M059J (cell line): ENCODE measurements around the gene FMNL3. TPM values are rescaled to one million over a fixed set of nuclear protein-coding genes. Genes with fewer than 3 reads are reported as not detected.

ENCODE experiments used
- DNase-seq: peaks from one replicate; pipeline ENCODE4 v3.0.0-alpha.2; 2012; ENCODE audit warnings: low read depth
- total RNA-seq: library from RNA; depleted of rRNA; stranded (reverse); fragments of >200 nt; shearing (Covaris generic); gene quantifications from 2 replicates; pipeline ENCODE4 v1.2.3, GENCODE V29; 2014

Gene FMNL3
- total RNA-seq, 1 experiment from 2014 or later, result 30.4 TPM

DNA sequence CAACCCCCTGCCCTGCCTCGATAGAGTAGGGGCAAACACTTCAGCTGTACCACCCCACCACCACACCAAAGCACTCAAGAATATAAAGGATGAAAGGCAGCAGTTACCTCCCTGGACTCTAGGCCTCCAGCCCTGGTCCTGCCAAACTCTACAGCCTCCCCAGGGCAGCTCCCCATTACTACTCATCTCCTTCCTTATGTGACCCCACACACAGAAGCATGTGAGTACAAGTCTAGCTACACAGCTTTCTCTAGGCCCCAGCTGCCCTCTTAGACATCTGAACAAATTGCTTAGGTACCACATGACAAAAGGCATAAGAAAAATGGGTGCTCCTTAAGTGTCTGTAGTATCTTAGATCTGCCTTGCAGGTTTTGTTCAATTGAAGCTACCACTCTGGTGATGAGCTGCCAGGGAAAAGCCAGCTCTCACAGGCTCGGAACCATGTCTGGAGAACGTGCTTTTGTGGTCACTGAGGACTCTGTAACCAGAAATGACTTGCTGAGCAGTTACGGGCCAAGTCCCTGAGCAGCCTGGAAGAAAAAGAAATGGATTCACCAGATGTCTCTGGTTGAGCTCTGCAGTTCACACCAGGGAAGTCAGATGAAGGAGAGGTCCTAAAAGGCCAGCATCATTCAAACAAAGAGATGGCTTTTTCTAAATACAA lies 32.8 kb downstream of the FMNL3 start:
- DNase-seq, result peak; percentile 18

DNA sequence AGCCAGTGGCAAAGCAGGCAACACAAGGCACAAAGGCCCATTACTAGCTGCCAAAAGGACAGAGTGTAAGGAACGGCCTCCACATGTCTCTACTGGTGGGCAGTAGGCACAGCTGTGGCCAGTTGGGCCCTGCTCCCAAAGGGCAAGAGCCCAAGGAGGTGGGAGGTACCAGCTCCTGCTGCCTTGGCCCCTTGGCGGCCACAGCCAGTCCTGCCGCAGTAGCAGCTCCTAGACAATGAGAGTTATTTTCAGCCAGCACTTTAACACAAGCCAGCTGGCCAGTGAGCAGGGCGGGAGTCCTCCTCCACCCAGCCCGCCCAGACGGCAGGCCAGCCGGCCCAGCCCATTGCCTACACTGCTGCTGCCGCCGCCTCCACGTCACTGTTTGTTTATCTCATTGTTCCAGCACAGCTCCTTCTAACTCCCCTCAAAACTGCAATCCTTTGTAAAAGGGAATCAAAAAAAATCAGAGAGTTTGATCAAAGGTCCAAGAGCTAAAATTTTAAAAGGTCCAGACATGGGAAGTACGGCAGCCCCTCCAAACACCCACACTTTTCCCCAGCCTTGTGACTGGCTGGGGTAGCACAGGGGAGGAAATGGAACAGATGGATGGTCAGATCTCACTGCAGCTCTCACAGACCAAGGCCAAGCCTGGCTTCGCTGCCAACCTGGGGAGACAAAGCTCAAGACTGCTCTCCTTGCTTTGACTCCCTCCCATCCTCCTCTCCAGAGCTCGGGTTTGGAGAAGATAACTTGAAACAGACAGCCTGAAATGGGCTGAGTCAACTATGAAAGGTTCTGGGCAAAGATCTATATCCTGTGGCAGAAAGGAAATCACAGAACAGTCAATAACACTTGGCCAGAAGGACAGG lies 33.5 kb downstream of the FMNL3 start:
- peak; percentile 91 for DNase-seq

DNA sequence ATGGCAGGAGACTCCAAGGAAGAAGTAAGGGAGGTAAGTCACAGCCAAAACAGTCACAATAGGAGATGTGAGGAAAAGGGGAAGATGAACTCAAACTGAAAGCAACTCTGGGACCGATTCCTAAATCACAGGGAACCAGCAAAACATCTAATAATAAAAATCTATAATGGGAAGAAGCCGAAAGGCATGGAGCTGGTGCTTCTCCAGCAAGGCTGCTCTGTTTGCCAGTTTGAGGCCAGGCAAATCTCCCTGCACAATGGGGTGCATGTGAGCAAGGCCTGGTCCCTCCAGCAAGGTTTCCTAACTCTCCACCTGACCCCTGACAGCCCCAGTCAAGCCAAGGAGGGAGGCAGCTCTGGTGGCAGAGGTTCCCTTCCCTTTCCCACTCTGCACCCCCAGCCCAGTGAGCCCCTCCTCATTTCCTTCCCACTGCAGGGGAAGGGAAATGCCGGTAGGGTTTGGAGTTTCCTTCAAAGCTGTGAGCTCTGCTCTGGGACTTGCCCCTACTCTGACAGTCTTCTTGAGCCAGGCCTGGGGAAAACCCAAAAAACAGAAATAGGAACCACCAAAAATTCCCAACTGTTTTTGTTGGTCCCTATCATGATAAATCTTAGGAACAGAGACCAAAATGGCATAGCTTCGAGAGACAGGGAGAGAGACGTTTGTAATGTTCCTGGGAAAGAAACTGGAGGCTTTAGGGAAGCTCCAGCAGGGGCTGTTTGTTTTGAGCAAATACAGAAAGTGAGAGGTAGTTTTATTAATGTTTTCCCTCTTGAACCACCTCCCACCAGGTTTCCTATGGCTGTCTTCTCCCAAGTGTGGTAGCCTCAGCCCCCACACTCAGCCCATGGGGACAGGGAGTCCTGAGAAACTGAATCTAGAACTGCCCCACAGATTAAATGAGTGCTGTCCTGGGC lies 34.6 kb downstream of the FMNL3 start:
- no peak for DNase-seq

DNA sequence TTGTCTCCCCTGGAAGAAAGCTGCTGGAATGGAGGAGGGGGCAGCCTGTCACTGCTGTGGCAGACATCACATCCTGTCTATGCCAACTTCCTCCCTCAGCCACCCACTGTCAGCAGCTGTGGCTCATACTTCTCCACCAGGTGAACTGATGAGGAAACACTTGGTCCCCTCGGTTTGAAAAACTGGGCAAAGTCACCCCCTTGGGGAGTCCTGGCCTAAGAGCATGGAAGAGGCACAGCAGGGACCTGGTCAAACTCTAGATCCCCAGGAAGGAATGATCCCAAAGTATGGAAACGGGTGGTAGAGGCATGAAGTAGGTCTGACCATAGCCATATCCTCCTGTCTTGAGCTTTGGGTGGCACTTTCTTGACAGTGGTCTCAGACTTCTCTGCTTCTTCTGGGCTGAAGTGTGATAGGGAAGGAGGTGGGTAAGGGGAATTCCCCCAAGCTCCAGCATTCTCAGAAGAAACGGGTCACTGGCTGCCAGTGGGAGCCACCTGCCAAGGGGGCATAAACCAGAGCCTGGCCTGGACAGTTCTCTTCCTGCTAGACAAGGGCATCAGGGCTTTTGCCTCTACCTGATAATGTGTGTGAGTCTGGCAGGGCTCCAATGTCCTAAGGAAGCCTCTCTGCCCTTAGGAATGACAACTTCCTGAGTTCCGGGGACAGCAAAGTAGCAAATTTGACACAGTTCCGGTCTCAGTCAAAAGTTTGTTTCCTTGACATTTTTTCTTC lies 36.0 kb downstream of the FMNL3 start:
- no peak for DNase-seq

DNA sequence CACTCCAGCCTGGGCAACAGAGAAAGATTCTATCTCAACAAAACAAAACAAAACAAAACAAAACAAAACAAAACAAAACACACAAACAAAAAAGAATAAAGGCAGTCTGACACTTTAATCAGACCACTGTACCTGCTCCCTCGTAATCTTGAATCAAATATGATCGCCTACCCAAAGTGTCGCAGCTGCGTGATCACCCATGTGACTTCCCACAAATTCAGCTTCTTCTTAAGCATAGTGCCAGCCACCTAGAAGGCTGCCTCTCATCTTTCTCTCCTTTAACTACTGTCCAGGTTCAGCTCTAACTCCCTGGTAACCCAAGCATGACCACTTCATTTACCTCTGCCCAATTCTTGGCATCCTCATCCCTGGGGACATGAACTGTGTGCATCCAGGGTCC lies 37.4 kb downstream of the FMNL3 start:
- no peak for DNase-seq

DNA sequence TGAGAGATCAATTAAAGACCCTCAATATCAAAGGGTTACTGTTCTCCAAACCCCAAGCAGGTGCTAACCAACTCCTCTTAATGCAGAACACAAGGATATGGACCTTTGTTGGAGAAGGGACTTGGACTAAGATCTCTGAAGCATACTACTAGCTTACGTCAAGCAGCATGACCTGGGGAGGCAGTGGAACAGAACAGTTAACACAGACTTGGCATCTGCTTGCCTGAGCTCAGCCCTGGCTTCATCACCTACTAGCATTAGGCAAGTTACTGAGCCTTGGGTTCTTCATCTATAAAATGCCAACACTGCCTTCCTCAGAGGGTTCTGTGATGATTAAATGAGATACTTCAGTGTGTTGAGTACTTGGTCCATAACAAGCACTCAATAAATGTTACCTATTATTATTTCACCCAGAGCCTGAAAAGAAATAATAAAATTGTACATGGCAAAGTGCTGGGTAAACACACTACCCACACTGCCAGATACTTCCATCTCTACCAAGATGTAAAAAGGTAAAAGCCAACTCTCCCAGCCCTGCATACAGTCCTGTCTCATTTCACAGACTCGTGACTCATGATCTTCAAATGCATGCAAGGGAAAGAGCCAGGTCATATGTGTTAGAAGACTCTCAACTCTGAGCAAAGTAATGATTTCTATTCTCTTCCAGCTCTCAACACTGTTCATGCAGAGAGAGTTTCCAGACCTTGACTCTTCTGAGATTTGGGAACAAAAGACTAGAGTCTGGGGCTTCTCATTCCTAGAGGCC lies 39.7 kb downstream of the FMNL3 start:
- DNase-seq, result peak; percentile 44

DNA sequence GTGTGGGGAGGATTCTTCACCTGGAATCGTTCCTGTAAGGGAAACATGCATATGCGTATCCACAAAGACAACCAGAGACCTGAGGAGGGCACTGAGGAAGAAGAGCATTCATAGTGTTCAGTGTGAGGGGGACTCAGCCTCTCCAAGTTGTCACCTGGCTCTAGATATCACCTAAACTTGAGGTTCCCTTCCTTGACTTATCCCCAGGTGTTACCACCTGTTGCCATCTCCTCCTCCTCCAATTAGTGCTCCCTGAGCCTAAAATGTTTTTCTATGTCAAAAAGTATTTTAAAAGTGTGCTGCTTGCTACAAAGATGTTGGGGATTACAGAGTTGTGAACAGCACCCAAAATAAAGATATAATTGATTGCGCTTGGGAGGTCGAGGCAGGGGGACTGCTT lies 41.0 kb downstream of the FMNL3 start:
- no peak for DNase-seq

DNA sequence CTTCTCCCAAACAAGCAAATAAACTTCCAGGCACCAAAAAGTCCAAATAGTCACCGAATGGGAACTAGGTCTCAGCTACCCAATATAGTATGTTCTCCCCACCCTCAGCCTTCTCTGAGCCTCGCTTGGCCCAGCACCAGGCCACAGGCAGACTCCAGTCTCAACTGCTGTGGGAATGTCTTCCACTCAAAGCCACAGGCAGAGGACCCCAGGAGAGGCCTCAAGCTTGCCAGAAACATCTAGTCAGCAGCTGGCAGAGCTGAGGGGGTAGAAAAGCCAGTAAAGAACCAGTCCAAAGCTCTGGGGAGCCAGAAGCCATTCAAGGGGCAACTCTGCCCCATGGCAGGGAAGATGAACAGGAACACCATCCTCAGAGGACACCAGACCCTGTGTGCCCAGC lies 41.8 kb downstream of the FMNL3 start:
- DNase-seq, result peak; percentile 26

DNA sequence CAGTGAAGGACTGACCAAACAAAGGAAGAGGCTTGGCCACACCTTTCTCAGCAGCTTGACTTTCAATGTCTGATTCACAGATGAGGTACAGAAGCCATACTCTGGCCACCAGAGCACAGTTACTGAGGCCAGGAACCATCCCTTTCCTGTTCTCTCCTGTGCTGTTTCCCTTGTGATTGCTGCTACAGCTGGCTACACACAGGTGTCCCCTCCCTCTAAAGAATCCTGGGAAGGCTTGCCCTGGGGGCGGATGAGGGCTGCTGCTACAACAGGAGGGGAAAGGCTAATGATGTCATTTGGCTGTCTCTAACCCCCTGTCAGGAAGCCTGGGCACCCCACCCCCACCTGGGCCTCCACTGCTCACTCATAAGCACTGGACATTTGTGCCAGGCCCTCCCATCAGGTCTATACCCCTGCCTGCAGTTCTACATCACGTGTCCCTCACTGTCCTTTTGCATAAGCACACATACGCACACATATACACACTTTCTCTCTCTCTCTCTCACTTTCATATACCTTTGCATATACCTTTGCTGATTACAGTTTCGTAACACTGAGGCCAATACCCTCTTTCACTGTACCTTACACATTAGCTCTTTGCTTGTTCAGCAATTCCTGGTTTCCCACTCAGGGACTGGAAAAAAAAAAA lies 42.5 kb downstream of the FMNL3 start:
- peak; percentile 75 for DNase-seq

DNA sequence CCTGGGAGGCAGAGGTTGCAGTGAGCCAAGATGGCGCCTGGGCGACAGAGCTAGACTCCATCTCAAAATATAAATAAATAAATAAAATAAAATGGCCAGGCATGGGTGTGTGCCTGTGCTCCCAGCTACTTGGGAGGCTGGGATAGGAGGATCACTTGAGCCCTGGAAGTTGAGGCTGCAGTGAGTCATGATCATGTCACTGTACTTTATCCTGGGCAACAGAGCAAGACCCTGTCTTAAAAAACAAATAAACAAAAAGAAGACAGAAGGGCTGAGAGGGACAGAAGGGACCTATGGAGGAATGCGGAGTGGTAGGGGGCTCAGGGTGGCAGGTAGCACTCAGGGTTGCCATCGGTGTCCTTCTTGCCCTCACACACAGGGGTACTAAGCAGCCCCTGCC lies 43.0 kb downstream of the FMNL3 start:
- DNase-seq, result peak; percentile 21

DNA sequence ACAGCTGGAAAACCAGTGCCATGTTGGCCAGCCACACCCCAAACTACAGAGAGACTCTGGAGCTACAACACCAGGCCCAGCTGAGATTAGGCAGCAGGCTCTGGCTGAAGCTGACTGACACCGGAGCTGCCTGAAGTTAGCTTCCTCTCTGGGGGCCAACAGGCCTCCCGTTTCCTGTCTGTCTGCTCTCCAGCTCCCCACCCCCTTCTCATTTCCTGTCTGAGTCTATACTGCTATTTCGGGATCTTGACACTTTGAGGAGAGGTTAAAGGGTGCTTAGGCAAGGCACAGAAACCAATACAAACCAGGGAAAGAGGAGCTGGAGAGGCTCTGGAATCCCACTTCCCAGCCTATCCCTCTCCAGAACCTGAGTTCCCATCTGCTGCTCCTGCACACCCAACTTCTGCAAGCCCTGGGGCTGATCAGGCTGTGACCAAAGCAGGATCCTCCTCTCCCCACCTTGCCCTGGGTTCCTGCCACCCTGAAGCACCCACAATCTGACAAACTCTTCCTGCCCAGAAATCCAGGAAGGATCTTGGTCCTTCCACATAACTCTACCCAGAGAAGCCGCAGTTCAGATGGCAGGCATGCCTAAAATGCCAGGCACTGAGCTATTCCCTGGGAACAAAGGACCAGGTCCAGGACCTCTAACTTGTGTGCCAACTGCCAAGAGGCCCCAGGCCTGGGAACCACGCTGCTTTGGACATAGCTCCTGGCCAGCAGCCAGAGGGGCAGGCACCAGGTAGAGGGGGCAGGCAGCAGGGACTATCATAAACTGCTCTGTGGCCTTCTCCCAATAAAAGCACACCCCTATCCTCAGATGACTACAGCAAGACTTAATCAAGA lies 44.0 kb downstream of the FMNL3 start:
- DNase-seq, result peak; percentile 92

DNA sequence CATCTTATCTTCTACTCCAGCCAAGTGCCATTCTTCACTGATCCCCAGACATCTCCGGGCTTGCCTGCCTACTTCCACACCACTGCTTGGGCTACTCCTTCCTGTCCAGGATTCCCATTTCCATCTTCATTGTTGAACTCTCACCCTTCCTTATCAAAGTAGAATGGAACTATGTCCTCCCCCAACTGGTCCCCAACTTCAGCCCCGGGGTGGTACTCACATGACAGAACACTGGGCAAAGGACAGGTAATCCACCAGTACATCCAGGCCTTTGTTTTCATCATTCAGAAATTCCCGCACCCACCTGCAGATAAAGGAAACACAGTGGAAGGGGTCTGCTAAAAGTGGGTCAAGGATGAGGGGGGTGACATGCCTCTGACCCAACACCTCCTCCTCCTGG lies 45.5 kb downstream of the FMNL3 start:
- no peak for DNase-seq

DNA sequence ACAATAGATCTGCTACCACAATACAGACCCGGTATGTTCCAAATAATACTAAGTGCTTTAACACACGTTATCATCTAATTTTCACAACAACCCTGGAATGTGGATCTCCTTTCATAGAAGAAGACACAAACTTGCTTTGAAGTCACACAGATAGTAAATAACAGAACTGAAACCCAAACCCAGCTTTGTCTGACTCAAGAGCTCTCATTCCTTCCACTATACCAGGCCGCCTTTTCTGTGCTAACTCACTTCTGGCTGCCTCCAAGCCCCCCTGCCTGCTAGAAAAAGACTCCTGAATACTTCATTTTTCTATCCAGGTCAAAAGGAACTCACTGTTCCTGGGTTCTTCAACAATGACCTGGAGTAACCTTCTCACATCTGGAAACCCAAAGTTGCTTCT lies 46.0 kb downstream of the FMNL3 start:
- no peak for DNase-seq

DNA sequence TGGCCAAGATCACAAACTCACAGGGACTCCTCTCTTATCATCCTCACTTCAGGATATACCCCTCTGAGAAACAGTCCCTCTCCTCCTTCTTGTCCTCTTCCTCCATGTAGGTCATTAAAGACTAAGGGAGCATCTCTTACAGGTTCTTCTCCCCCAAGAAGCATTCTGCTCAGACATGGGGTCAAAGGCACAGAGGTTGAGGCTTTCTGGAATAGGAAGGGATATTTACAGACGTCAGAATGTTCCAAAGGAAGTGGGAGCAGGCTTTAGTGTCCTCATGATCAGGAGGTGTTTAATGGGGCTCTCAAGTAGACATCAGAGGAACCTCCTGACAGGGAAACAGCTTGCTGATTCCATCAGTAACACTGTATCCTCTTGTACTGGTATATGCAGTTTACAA lies 47.5 kb downstream of the FMNL3 start:
- DNase-seq, result no peak

DNA sequence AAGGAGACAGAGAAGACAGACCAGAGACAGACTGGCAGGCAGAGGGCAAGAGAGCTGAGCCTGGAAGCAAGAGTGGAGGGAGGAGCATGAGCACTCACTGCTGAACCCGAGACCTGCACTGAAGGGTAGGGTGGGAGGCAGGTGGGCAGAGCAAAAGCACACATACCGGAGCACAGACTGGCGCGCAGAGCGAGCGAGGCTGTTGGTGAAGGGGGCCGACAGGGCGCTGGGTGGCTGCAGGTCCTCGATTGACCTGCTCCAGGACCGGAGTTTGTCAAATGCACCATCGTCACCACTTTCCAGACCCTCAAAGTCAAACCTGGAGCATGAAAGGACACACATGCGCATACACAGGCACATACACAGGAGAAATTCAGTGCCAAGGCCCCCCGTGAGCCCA lies 48.9 kb downstream of the FMNL3 start:
- no peak for DNase-seq

DNA sequence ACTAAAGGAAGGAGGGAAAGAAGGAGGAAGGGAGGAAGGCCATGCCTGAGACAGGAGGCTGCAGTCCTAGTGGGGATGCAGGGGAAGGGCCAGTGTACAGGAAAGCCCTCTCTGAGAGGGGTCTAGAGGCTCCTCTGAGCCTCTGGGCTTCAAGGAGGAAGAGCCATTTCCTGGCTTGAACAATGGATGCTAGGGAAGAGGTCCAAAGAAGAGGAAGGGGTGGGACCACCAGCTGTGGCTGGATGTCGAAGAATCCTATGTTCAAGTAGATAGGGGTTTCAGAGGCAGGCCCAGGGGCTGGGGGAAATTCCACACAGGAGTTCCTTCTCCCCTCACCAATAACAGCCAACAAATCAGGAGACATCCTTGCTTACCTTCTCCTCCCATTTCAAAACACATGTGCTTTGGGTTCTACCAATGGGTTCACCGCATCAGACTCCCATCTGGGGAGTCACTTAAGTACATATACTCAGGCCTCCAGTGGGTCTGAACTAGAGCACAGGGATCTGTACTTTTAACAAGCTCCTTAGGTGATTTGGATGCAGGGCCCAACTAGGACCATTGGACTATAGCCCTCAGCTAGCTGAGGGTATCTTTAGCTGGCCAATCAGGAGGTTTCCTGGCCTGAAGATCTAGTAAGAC lies 51.5 kb downstream of the FMNL3 start:
- no peak for DNase-seq

DNA sequence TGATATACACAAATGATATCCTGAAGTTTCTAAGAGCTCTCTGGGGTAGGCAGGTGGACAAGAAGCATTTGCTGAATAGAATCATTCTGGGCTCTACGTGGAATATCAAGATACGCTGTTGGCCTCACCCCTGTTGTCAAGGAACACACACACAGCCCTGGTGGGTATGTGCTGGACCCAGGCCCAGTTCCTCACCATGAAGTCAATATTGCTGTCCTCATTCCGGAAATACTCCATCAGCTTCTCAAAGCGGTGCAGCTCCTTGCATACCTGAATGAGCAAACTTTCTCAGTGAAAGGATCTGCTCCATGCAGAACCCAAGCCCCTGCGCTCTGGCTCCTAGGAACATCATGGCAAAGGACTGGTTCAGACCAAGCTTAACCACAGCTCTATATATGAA lies 52.5 kb downstream of the FMNL3 start:
- DNase-seq, result no peak

DNA sequence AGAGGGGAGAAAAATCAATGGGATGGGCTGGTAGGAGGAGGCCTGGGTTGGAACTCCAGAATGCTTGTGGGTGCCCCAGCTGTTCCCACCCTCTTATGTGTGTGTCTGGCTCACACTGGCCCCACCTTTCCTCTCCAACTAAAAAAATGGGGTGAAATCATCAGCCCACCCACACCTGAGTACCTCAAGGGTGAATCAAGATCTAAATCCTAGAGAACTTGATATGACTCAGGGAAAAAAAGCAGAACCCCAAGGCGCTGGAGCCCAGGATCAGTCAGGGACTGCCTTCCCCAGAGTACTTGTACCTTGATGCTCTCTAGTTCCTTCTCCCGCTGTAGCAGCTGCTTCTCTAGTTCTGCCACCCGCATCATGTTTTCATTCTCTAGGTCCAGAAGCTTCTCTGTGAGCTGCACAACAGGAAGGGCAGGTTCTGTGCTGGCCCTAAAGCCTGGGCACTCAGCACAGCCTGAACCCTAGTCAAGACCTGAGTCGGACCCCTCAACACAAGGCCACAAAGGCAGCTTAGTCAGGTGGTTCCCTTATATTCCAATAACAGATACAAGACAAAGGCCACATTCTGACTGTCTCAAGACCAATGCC lies 54.2 kb downstream of the FMNL3 start:
- no peak for DNase-seq
